Non-pigmented ciliary epithelial cell (primary cell): ENCODE results near the gene SLC17A1.
A peak's percentile ranks its signal among the peaks of the same experiment; 100 is the strongest.

Source experiments
- DNase-seq: peaks from one replicate; pipeline ENCODE4 v3.0.0-alpha.2; 2010; ENCODE audit warnings: low read depth

Gene SLC17A1

GRCh38 chr6:25832307-25832662 lies 433 bp upstream of the SLC17A1 start:
- no peak for DNase-seq

DNA sequence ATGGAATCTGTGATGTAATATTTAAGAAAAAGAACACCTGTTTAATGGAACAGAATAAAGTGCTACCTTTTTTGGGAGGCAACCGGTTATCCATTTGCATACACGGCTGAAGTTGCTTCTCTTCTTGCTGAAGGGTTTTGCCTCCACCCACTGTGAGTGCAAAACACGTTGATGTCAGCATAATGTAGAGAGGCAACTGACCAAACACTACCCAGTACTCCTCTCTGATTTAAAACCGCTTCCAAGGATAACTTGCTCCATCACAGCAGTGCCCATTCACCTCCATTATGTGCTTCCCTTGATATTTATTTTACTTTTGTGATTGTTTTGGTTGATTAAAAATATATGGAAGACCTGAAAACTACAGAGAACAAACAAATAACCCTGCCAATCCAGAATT lies 1.4 kb downstream of the SLC17A1 start:
- no peak for DNase-seq

DNA sequence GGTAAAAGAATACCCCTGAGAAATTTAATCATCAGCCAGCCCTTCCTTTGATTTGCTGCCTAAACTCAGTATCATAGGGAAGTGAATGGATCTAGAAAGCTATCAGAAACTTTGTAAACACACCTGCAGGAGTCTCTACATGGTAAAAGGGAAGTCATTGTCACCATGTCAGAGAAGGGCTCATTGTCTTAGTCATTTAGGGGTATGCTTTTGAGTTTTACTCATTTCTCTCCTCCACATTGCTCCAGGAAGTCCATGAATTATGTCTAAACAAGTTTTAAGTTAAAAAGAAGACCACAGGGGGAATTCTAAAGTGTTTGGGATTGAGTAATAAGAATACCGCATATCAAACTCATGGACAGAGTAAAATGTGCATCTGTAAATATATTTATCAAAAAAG lies 2.5 kb downstream of the SLC17A1 start:
- no peak for DNase-seq

DNA sequence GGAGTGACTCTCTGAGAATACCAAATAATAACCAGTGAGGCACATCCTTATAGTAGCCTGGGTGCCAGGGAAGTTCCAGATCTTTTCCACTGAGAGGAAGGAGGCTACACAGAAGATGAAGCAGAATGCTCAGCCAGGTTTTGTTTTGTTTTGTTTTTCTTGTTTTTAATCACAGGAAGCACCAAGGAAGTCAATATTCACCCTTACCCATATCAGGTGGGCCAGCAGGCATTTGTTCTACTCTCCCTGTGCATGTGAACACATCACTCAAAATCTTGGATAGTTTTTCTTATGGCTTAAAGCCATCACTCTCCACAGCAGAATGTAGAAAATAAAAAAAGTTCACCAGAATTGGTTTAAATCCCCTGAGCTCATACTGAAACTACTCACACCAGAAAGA lies 10.5 kb downstream of the SLC17A1 start:
- no peak for DNase-seq

- DNase-seq = no peak
Measured at GRCh38 chr6:25816252-25816651, 15.6 kb downstream of the SLC17A1 start.

- no peak for DNase-seq
Measured at GRCh38 chr6:25815194-25815593, 16.7 kb downstream of the SLC17A1 start.

DNA sequence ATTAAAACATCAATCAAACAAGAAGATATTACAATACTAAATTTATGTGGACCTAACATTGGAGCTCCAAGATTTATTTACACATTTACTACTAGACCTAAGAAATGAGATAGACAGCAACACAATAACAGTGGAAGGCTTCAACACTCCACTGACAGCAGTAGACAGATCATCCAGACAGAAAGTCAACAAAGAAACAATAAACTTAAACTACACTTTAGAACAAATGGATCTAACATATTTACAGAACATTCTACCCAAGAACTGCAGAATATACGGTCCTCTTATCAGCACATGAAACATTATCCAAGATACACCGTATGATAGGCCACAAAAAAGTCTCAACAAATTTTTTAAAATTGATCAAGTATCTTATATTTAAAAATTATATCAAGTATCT lies 27.0 kb downstream of the SLC17A1 start:
- DNase-seq = no peak

GRCh38 chr6:25801436-25801835 lies 30.4 kb downstream of the SLC17A1 start:
- no peak for DNase-seq

DNA sequence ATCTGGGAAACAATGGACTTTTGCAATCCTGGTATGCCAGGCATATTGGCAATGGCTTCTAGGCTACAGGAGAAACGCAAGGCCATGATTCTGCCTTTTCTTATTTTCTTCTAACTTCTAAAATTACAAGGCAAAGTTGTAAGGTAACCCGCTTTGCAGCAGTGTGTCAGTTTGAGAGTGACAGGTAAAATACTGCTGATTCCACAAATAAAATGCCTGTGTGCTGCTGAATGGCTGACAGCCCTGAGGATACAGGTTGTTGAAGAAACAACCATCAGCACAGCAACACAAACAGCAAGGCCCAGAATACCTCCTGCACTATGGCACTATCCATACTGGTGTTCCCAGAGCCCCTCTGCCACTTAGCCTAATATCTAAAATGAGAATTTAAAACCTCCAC lies 37.1 kb downstream of the SLC17A1 start:
- no peak for DNase-seq

- no peak for DNase-seq
Measured at GRCh38 chr6:25793970-25794369, 37.9 kb downstream of the SLC17A1 start.

- no peak for DNase-seq
Measured at GRCh38 chr6:25792016-25792415, 39.8 kb downstream of the SLC17A1 start.

GRCh38 chr6:25789475-25789874 lies 42.4 kb downstream of the SLC17A1 start:
- no peak for DNase-seq

- peak; percentile 2 for DNase-seq
Measured at GRCh38 chr6:25788305-25788922, 43.4 kb downstream of the SLC17A1 start.

DNA sequence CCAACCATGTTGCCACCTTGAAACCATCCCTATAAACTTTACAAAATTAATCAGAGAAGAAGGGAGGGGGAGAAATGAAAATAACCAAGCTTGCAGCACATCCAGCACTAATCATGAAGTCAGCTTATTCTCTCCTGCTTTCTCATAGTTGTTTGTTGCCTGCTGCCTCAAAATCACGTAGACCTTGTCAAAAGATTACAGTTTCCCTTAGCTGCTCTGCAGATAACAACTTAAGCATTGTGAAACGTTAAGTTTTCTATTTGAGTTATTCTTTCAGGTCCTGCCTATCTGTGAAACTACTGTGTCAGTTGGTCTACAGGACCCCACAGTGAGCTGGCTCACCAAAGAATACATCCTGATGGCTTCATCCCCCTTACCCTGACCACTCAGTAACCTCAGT lies 44.4 kb downstream of the SLC17A1 start:
- no peak for DNase-seq

- no peak for DNase-seq
Measured at GRCh38 chr6:25781134-25781533, 50.7 kb downstream of the SLC17A1 start.

DNA sequence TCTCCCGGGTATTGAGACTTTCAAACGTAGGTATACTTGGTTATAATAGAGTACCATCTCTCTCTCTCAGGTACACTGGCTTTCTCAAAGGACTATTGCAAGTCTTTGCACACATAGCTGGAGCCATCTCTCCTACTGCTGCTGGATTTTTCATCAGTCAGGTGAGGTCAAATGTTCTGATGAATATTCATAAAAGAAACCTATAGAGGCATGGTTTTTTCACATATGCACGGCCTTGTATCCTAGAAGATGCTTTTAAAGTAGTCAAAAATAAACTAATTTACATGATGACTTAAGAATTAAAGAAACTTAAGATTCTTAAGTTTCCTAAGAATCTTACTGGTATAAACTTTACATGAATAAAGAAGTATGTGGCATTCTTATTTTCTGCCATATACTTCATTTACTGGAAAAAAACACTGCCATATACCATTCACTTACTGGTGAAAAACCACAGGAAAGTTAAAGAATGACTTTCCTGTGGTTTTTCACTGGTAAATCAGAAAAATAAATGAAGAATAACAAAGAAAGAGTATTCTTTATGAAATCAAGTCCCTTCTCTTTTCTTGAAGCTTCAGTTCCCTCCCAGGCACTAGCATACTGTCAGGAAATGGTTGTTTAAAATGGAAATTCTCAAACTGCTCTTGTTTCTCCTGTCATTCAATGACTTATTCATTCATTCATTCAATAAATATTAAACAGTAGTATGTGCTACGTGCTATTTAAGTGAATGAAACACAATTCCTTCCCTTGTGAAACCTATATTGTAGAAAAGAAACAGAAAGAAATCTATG lies 53.8 kb downstream of the SLC17A1 start:
- DNase-seq = no peak

DNA sequence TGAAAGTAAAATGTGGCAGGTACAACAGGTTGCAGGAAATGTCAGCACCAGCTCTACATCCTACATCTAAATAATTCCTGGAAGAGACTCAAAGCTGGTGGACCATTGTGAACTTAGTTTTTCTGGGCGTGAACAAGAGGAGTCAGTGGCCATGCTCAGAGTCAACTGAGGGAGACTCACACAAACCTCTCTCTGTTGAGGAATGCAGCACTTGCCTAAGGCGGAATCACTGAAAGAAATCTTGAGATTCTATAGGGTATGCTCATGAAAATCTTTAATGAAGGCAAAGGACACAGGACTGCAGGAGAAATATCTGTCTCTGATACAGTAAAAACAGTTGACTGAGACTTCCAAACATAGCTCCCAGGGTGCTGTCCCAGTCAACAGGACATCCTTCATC lies 54.8 kb downstream of the SLC17A1 start:
- DNase-seq = no peak

- no peak for DNase-seq
Measured at GRCh38 chr6:25774120-25774715, 57.6 kb downstream of the SLC17A1 start.

DNA sequence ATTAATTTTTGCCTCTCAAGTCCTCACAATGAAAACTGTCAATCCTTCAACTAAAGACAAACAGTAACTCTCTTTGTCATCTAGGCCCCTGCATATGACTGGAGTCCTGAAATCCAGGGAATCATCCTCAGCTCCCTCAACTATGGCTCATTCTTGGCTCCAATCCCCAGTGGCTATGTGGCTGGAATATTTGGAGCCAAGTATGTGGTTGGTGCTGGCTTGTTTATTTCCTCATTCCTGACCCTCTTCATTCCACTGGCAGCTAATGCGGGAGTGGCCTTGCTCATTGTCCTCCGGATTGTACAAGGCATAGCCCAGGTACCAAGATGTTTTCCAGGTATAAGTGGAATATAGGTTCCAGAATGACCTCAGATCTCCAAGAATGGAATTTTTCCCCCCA lies 61.9 kb downstream of the SLC17A1 start:
- no peak for DNase-seq

DNA sequence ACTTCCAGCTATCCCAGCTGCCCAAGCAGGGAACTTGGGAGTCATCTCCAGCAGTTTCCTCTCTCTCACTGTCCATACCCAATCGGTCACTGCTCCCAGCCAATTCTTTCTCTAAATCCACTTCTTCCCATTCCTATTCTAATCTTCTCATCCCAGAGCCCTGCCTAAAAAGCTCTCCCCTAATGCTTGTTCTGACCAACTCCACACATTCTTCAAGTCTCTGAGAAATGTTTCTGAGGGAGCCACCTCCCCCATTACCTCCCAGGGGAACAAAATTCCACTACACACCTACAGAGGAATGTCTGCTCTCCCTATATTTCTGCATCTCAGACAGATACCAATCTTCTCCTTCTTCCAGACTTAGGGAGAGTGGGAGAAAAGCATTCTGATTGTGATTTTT lies 63.3 kb downstream of the SLC17A1 start:
- DNase-seq = no peak

GRCh38 chr6:25764611-25765010 lies 67.2 kb downstream of the SLC17A1 start:
- no peak for DNase-seq

DNA sequence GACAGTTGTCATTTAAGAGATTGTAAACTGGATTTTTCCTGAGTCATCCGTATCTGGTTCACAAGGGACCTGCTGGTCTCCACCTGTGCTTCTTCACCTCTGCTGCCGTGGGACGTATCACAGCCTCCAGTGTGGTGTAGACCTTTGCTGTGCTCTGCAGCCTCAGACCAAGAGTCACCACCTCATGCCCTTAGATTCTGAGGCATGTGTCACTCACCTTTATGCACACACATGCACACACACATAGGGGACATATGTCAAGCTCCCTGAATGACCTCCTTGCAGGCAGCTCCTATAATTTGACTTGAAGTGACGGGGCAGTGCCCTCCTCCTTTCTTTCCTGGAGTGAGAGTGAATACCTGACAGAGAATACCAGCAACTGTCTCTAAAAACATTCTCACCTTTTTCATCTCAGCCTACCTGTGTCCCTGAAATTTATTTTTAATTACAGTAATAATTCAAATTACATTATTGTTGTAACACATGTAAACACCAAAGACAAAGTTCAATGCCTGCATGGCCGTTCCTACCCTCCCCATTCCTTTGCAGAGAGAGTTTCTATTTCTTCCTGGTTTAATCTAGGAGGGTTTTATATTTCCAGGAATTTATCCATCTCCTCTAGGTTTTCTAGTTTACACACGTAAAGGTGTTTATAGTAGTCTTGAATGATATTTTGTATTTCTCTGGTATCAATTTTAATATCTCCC lies 73.8 kb downstream of the SLC17A1 start:
- DNase-seq = no peak
